Body of pancreas (tissue), 4 donors: ENCODE data around the gene LCE3C.

Experiments
- CTCF ChIP-seq, 7 experiments: fragments of 450-650 bp in 4 of 7; fragments of 200-600 bp in 3 of 7; sonication (generic) in 3 of 7; IDR thresholded peaks; one replicate each; pipeline ENCODE4 v1.5.1; 2016 to 2019; ENCODE audit warnings: antibody characterized with exemption in 7 of 7
- POLR2A ChIP-seq, 3 donors: fragments of 450-650 bp; IDR thresholded peaks; one replicate each; pipeline ENCODE4 v1.6.1; 2016; ENCODE audit warnings: antibody characterized with exemption in 3 of 3, mild to moderate bottlenecking in 2 of 3

- no peak for TF ChIP-seq CTCF (IDR thresholded peaks at IDR 0.05)
- TF ChIP-seq POLR2A (IDR thresholded peaks at IDR 0.05), result no peak
These were observed 22.0 kb downstream of the LCE3C start for GRCh38 chr1:152621993-152622392.
